Left kidney (tissue), 2 donors: ENCODE data around the gene SAMD4A. TPM values are rescaled to one million over a fixed set of nuclear protein-coding genes. Genes with fewer than 3 reads are reported as not detected.

ENCODE experiments used
- DNase-seq: peaks from one replicate; pipeline ENCODE4 v3.0.0-alpha.2; 2013
- polyA plus RNA-seq: library from polyadenylated mRNA; unstranded; fragments of 120-200 nt; gene quantifications from one replicate; pipeline ENCODE4 v1.2.1, GENCODE V29; 2013; ENCODE audit not compliant: insufficient read length

The SAMD4A gene
- polyA plus RNA-seq, 1 donor, result 10.1 TPM

GRCh38 chr14:54828037-54828436 is 261.1 kb downstream of the SAMD4A start:
- DNase-seq, result no peak

GRCh38 chr14:54829486-54830224 is 262.7 kb downstream of the SAMD4A start:
- DNase-seq, result no peak

- no peak for DNase-seq
Observed at GRCh38 chr14:54830650-54831049, 263.7 kb downstream of the SAMD4A start.

- DNase-seq, result no peak
Observed at GRCh38 chr14:54834081-54834480, 267.2 kb downstream of the SAMD4A start.

- no peak for DNase-seq
Observed at GRCh38 chr14:54834727-54835126, 267.8 kb downstream of the SAMD4A start.

- no peak for DNase-seq
Observed at GRCh38 chr14:54836231-54836630, 269.3 kb downstream of the SAMD4A start.

GRCh38 chr14:54837508-54838149 is 270.7 kb downstream of the SAMD4A start:
- DNase-seq, result no peak

- no peak for DNase-seq
Observed at GRCh38 chr14:54838931-54839512, 272.1 kb downstream of the SAMD4A start.

GRCh38 chr14:54839701-54840119 is 272.8 kb downstream of the SAMD4A start:
- no peak for DNase-seq

GRCh38 chr14:54840336-54840735 is 273.4 kb downstream of the SAMD4A start:
- no peak for DNase-seq

- DNase-seq, result no peak
Observed at GRCh38 chr14:54840798-54841197, 273.9 kb downstream of the SAMD4A start.

Other genes starting within 250 kb of the SAMD4A start
- gene CDKN3, start 170.1 kb upstream of the SAMD4A start, polyA plus RNA-seq, result 32.8 TPM
- gene CNIH1, start 125.8 kb upstream of the SAMD4A start, polyA plus RNA-seq, result 140 TPM
- gene GMFB, start 78.1 kb upstream of the SAMD4A start, polyA plus RNA-seq, result 109 TPM
- gene CGRRF1, start 57.2 kb upstream of the SAMD4A start, polyA plus RNA-seq, result 34.8 TPM